ENCODE data around the gene GSTT2B.
"Not testable (repeated sequence)": the region's sequence is repeated elsewhere in the genome, so short reads cannot be mapped to it uniquely, and the experiment has no call there.

GSTT2B gene

GRCh38 chr22:23908587-23909205 lies 52.3 kb downstream of the GSTT2B start:
- H3K9me3 Mint-ChIP-seq: no peaks in the 10 kb centered on the region
- H3K4me1 Mint-ChIP-seq (ENCODE audit: low read depth): peaks cover 9% of the 10 kb centered on the region
- no peak overlapping the region for H3K27ac Mint-ChIP-seq
- H3K27me3 Mint-ChIP-seq: no peaks in the 10 kb centered on the region
- H3K36me3 Mint-ChIP-seq (ENCODE audit: low read depth): no peaks in the 10 kb centered on the region
- no peak overlapping the region for H3K4me3 Mint-ChIP-seq

- H3K9me3 Mint-ChIP-seq; H3K27me3 Mint-ChIP-seq; H3K27ac Mint-ChIP-seq; H3K4me3 Mint-ChIP-seq; H3K4me1 Mint-ChIP-seq (ENCODE audit: low read depth); H3K36me3 Mint-ChIP-seq (ENCODE audit: low read depth): not testable (repeated sequence)
Measured at GRCh38 chr22:23907423-23907822, 53.6 kb downstream of the GSTT2B start.

All from stimulated activated naive CD8-positive, alpha-beta T cell treated with anti-CD3 and anti-CD28 coated beads, Interleukin-15, Interleukin-2, amounts not matched to agents 100 ng/mL and 50 ng/mL, for 24 hours (primary cell).